HEK293T (cell line): ENCODE data around the gene P2RY14.

Source experiments
- ARNT ChIP-seq: fragments of 450-650 bp; IDR thresholded peaks from 2 replicates; pipeline ENCODE4 v1.6.1; 2017; ENCODE audit warnings: mild to moderate bottlenecking
- BHLHE40 ChIP-seq: fragments of 450-650 bp; IDR thresholded peaks from 2 replicates; pipeline ENCODE4 v1.6.1; 2016; ENCODE audit warnings: mild to moderate bottlenecking, moderate library complexity, borderline replicate concordance
- CTBP1 ChIP-seq: fragments of 450-650 bp; IDR thresholded peaks from 2 replicates; pipeline ENCODE4 v1.6.1; 2016; ENCODE audit warnings: borderline replicate concordance
- ELF4 ChIP-seq: fragments of 450-650 bp; IDR thresholded peaks from 2 replicates; pipeline ENCODE4 v1.6.1; 2017; ENCODE audit warnings: antibody characterized with exemption
- FOXA1 ChIP-seq: fragments of 450-650 bp; IDR thresholded peaks from 2 replicates; pipeline ENCODE4 v1.6.1; 2016; ENCODE audit warnings: mild to moderate bottlenecking
- FOXM1 ChIP-seq: fragments of 450-650 bp; IDR thresholded peaks from 2 replicates; pipeline ENCODE4 v1.6.1; 2017; ENCODE audit warnings: mild to moderate bottlenecking, borderline replicate concordance
- HDGF ChIP-seq: fragments of 450-650 bp; IDR thresholded peaks from 2 replicates; pipeline ENCODE4 v1.6.1; 2017; ENCODE audit warnings: antibody characterized with exemption, borderline replicate concordance
- NFRKB ChIP-seq: fragments of 450-650 bp; IDR thresholded peaks from 2 replicates; pipeline ENCODE4 v1.6.1; 2016; ENCODE audit warnings: mild to moderate bottlenecking, moderate library complexity
- SP1 ChIP-seq: fragments of 450-650 bp; IDR thresholded peaks from 2 replicates; pipeline ENCODE4 v1.6.1; 2017
- SUZ12 ChIP-seq: fragments of 450-650 bp; IDR thresholded peaks from 2 replicates; pipeline ENCODE4 v1.6.1; 2016; ENCODE audit warnings: mild to moderate bottlenecking
- TARDBP ChIP-seq: fragments of 450-650 bp; IDR thresholded peaks from 2 replicates; pipeline ENCODE4 v1.6.1; 2016
- ZNF384 ChIP-seq: fragments of 450-650 bp; IDR thresholded peaks from 2 replicates; pipeline ENCODE4 v1.6.1; 2016
- TF ChIP-seq, protein P1 (sequence below): fragments of 450-650 bp; IDR thresholded peaks from 2 replicates; pipeline ENCODE4 v1.6.1; 2016

DNA sequence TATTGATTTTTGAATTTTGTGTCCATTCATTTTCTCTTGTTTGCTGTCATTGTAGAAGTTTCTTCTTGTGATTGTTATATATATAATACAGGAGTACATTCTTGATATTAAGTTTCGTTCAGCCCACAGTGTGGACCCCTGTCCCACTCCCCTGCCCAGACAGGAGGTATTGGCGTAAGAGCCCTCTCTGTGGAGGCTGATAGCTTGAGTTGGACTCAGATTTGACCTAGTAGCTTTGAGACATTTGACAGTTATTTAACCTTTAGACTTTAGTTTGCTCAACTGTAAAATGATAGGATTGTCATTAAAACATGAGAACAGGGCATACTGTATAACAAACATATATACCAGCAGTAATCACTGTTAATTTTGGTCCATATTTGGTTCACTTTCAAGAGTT lies 102.4 kb downstream of the P2RY14 start:
- TF ChIP-seq FOXA1 = no peak
- TF ChIP-seq TARDBP = no peak
- TF ChIP-seq ELF4 = no peak
- no peak for TF ChIP-seq BHLHE40
- TF ChIP-seq SUZ12 = no peak
- no peak for TF ChIP-seq FOXM1
- no peak for TF ChIP-seq CTBP1
- no peak for TF ChIP-seq HDGF
- TF ChIP-seq ZNF384 = no peak
- TF ChIP-seq NFRKB = no peak
- no peak for TF ChIP-seq ARNT
- TF ChIP-seq SP1 = no peak
- TF ChIP-seq, protein P1, sequence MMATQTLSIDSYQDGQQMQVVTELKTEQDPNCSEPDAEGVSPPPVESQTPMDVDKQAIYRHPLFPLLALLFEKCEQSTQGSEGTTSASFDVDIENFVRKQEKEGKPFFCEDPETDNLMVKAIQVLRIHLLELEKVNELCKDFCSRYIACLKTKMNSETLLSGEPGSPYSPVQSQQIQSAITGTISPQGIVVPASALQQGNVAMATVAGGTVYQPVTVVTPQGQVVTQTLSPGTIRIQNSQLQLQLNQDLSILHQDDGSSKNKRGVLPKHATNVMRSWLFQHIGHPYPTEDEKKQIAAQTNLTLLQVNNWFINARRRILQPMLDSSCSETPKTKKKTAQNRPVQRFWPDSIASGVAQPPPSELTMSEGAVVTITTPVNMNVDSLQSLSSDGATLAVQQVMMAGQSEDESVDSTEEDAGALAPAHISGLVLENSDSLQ = no peak
